A549 (cell line): ENCODE data around the gene PAQR6. TPM values are rescaled to one million over a fixed set of nuclear protein-coding genes. Genes with fewer than 3 reads are reported as not detected.

Experiments used
- ATAC-seq, 2 experiments: fragments of 200-7000 bp in 1 of 2; fragments of >200 bp in 1 of 2; cut with Nextera tagmentation in 1 of 2; cut with Tn5 transposase in 1 of 2; 3 replicates each; pipeline versions ENCODE4 v1.8.0 to v1.9.1; 2018 to 2020; ENCODE audit warnings: mild to moderate bottlenecking in 1 of 2, moderate library complexity in 1 of 2
- CTCF ChIA-PET: fragments of 300-600 bp; sonication (Branson Sonifier 250); formaldehyde crosslinking; extraction: SDS; loops from one replicate; lab custom pipeline; 2021; ENCODE audit warnings: antibody characterized with exemption, inconsistent platforms; lab: Yijun Ruan, JAX
- POLR2A ChIA-PET: fragments of 350-600 bp; formaldehyde crosslinking; extraction: SDS; loops from one replicate; lab custom pipeline; 2021; ENCODE audit warnings: antibody characterized with exemption, inconsistent platforms; lab: Yijun Ruan, JAX
- DNase-seq, 2 experiments: peaks; one replicate each; pipeline versions ENCODE4 v3.0.0 to v3.0.0-alpha.2; 2011 to 2016; ENCODE audit warnings: low read depth in 1 of 2, low spot score in 1 of 2
- FAIRE-seq: peaks from 2 replicates; lab custom pipeline; 2011; peaks lifted over from hg19 to GRCh38; lab: Jason Lieb, UNC
- H3K27ac ChIP-seq, 2 experiments: fragments of >200 bp; sonication (Bioruptor Twin); formaldehyde crosslinking; 3 replicates each; pipeline ENCODE4 v1.5.1; 2016 to 2017
- H3K4me1 ChIP-seq: fragments of >200 bp; sonication (Bioruptor Twin); formaldehyde crosslinking; 3 replicates; pipeline ENCODE4 v1.6.1; 2016
- H3K4me2 ChIP-seq: fragments of >200 bp; sonication (Bioruptor Twin); formaldehyde crosslinking; 3 replicates; pipeline ENCODE4 v1.6.1; 2016
- H3K4me3 ChIP-seq: fragments of >200 bp; sonication (Bioruptor Twin); formaldehyde crosslinking; 3 replicates; pipeline ENCODE4 v1.5.1; 2016
- H3K9me3 ChIP-seq: fragments of >200 bp; sonication (Bioruptor Twin); formaldehyde crosslinking; 3 replicates; pipeline ENCODE4 v1.6.1; 2016
- BCL3 ChIP-seq: fragments of >200 bp; sonication (Bioruptor Twin); formaldehyde crosslinking; IDR thresholded peaks from 3 replicates; pipeline ENCODE4 v1.6.1; 2016
- CEBPB ChIP-seq, 2 experiments: fragments of >200 bp in 1 of 2; sonication (Bioruptor Twin) in 1 of 2; formaldehyde crosslinking in 1 of 2; IDR thresholded peaks; 2 replicates each; pipeline ENCODE4 v1.6.1; 2012 to 2016
- E2F6 ChIP-seq: IDR thresholded peaks from 2 replicates; pipeline ENCODE4 v1.6.1; 2012; ENCODE audit warnings: low read depth, borderline replicate concordance
- EHMT2 ChIP-seq: fragments of 200-600 bp; sonication (generic); IDR thresholded peaks from 2 replicates; pipeline ENCODE4 v1.6.1; 2016; ENCODE audit warnings: antibody characterized with exemption, low read depth, mild to moderate bottlenecking, moderate library complexity
- ELK1 ChIP-seq: fragments of 150-350 bp; IDR thresholded peaks from 2 replicates; pipeline ENCODE4 v1.6.1; 2014; ENCODE audit warnings: low read depth, mild to moderate bottlenecking, low read length
- HDAC2 ChIP-seq: fragments of 200-600 bp; sonication (generic); IDR thresholded peaks from 2 replicates; pipeline ENCODE4 v1.6.1; 2016
- HEYL ChIP-seq: fragments of 250-450 bp; sonication (Bioruptor Pico); IDR thresholded peaks from 2 replicates; pipeline ENCODE4 v1.8.0; 2021; ENCODE audit warnings: mild to moderate bottlenecking, moderate library complexity
- HOXB13 ChIP-seq: fragments of 250-450 bp; sonication (Bioruptor Pico); IDR thresholded peaks from 2 replicates; pipeline ENCODE4 v1.5.0; 2020; ENCODE audit warnings: low read depth, mild to moderate bottlenecking, moderate library complexity
- HOXB5 ChIP-seq: fragments of 250-450 bp; sonication (Bioruptor Pico); IDR thresholded peaks from 2 replicates; pipeline ENCODE4 v1.5.0; 2020; ENCODE audit warnings: mild to moderate bottlenecking, moderate library complexity
- KDM5A ChIP-seq: fragments of 200-600 bp; sonication (generic); IDR thresholded peaks from 2 replicates; pipeline ENCODE4 v1.6.1; 2016; ENCODE audit warnings: antibody characterized with exemption, mild to moderate bottlenecking
- MAFK ChIP-seq: fragments of 450-650 bp; IDR thresholded peaks from 2 replicates; pipeline ENCODE4 v1.6.1; 2014; ENCODE audit not compliant: partially characterized antibody
- MAX ChIP-seq: IDR thresholded peaks from 2 replicates; pipeline ENCODE4 v1.6.1; 2012
- MAZ ChIP-seq: fragments of 150-350 bp; IDR thresholded peaks from 2 replicates; pipeline ENCODE4 v1.6.1; 2014; ENCODE audit warnings: antibody characterized with exemption, low read depth, low read length, borderline replicate concordance
- PBX3 ChIP-seq: IDR thresholded peaks from 2 replicates; pipeline ENCODE4 v1.6.1; 2012
- RAD21 ChIP-seq, 2 experiments: fragments of >200 bp in 1 of 2; sonication (Bioruptor Twin) in 1 of 2; formaldehyde crosslinking in 1 of 2; IDR thresholded peaks in 1 of 2; conservative IDR thresholded peaks in 1 of 2; 2 replicates in 1 of 2; 3 replicates in 1 of 2; pipeline ENCODE4 v1.6.1; 2012 to 2018; ENCODE audit warnings: inconsistent platforms in 1 of 2
- RARB ChIP-seq: fragments of 250-450 bp; sonication (Bioruptor Pico); IDR thresholded peaks from 2 replicates; pipeline ENCODE4 v1.8.0; 2021; ENCODE audit warnings: mild to moderate bottlenecking, moderate library complexity
- RCOR1 ChIP-seq: fragments of 150-350 bp; IDR thresholded peaks from 2 replicates; pipeline ENCODE4 v1.6.1; 2014; ENCODE audit warnings: antibody characterized with exemption, low read length, low read depth
- REST ChIP-seq: fragments of 200-600 bp; sonication (generic); IDR thresholded peaks from 2 replicates; pipeline ENCODE4 v1.6.1; 2016; ENCODE audit warnings: antibody characterized with exemption, mild to moderate bottlenecking, moderate library complexity
- RNF2 ChIP-seq: fragments of 200-600 bp; sonication (generic); IDR thresholded peaks from 2 replicates; pipeline ENCODE4 v1.6.1; 2016; ENCODE audit warnings: low read depth, mild to moderate bottlenecking, antibody characterized with exemption, moderate library complexity, borderline replicate concordance
- SMC3 ChIP-seq: fragments of >200 bp; sonication (Bioruptor Twin); formaldehyde crosslinking; IDR thresholded peaks from 3 replicates; pipeline ENCODE4 v1.6.1; 2018; ENCODE audit warnings: inconsistent platforms
- SREBF2 ChIP-seq: fragments of 450-650 bp; IDR thresholded peaks from 2 replicates; pipeline ENCODE4 v1.6.1; 2014; ENCODE audit warnings: mild to moderate bottlenecking, moderate library complexity
- TFCP2L1 ChIP-seq: fragments of 250-450 bp; sonication (Bioruptor Pico); IDR thresholded peaks from 2 replicates; pipeline ENCODE4 v1.5.0; 2021; ENCODE audit warnings: mild to moderate bottlenecking
- USF2 ChIP-seq: fragments of 450-650 bp; IDR thresholded peaks from 2 replicates; pipeline ENCODE4 v1.6.1; 2014; ENCODE audit warnings: antibody characterized with exemption
- WGBS: methylation state at CpG from one replicate; pipeline ENCODE4 v1.1.6; 2017; ENCODE audit errors: missing lambda C conversion rate; 5-methylcytosine and 5-hydroxymethylcytosine counted together
- polyA plus RNA-seq, 4 experiments: library from polyadenylated mRNA; depleted of rRNA in 3 of 4; stranded (reverse); fragments of >200 nt; fragmentation: RNase III in 1 of 4; extraction: RNeasy Plus Mini Kit Qiagen cat#74134 plus additional on column Dnase treatment in 1 of 4; gene quantifications; 2 replicates in 3 of 4; 3 replicates in 1 of 4; pipeline ENCODE4 v1.2.3, GENCODE V29; 2011 to 2017

The PAQR6 gene
- polyA plus RNA-seq, 2 of the 4 experiments (the other 2 are of a cell fraction): 2.4 to 8.6 TPM

GRCh38 chr1:156286061-156286460 is 38.2 kb upstream of the PAQR6 start:
- Histone ChIP-seq H3K27ac (no peak overlapping the region), H3K4me3 (no peak overlapping the region), H3K9me3 (no peaks in the 10 kb centered on the region), H3K4me1 (peaks cover 16% of the 10 kb centered on the region), H3K4me2 (no peak overlapping the region)
- POLR2A ChIA-PET: interaction anchor here (0.6 kb wide), 1 partner anchor 215 kb away, joined by 3 read pairs; no protein-coding TSS in a partner anchor
- CTCF ChIA-PET: interaction anchor here (1.3 to 1.4 kb wide), 2 partner anchors 49 to 100 kb away, joined by 3 to 4 read pairs; no protein-coding TSS in a partner anchor
- FAIRE-seq (no peak), DNase-seq (no peak), ATAC-seq (no peak)
- no peak for TF ChIP-seq CEBPB (IDR thresholded peaks at IDR 0.05)
- TF ChIP-seq E2F6: no peak
- no peak for TF ChIP-seq RARB (CRISPR knock-in tag)
- TF ChIP-seq MAZ: no peak
- WGBS: 93% methylated on average over 8 of the region's 8 CpGs

GRCh38 chr1:156285437-156285836 is 37.6 kb upstream of the PAQR6 start:
- no peak for ATAC-seq
- ChIA-PET CTCF (interaction anchor here (0.6 to 2.6 kb wide), 5 partner anchors 8 to 140 kb away, joined by 3 to 9 read pairs (median 3); no protein-coding TSS in a partner anchor), POLR2A (no interaction called here)
- no peak for FAIRE-seq
- DNase-seq: no peak
- H3K4me2 ChIP-seq: no peak overlapping the region
- H3K4me1 ChIP-seq: peaks cover 21% of the 10 kb centered on the region
- H3K4me3 ChIP-seq: no peak overlapping the region
- no peaks in the 10 kb centered on the region for H3K9me3 ChIP-seq
- 94% methylated on average over 11 of the region's 21 CpGs for WGBS
- H3K27ac ChIP-seq: no peak overlapping the region
- TF ChIP-seq BCL3: no peak
- TF ChIP-seq MAFK: no peak
- no peak for TF ChIP-seq RAD21 (conservative IDR thresholded peaks at IDR 0.05 in 1 of 2, IDR thresholded peaks at IDR 0.05 in 1 of 2)
- TF ChIP-seq TFCP2L1 (CRISPR knock-in tag): no peak

- TF ChIP-seq SMC3: no peak
- no peak for TF ChIP-seq HOXB13 (CRISPR knock-in tag)
- TF ChIP-seq RCOR1: no peak
- TF ChIP-seq HEYL: no peak
- no peak for TF ChIP-seq RNF2
- TF ChIP-seq USF2: no peak
- TF ChIP-seq HOXB5: no peak
- no peak for TF ChIP-seq RARB (CRISPR knock-in tag)
- no peak for TF ChIP-seq PBX3
- TF ChIP-seq REST: no peak
- TF ChIP-seq MAX: no peak
- no peak for TF ChIP-seq HDAC2
- TF ChIP-seq MAFK: no peak
- TF ChIP-seq KDM5A: no peak
- no peak for TF ChIP-seq EHMT2
- no peak for TF ChIP-seq ELK1
- TF ChIP-seq SREBF2: no peak
- DNase-seq: no peak
- no peak overlapping the region for H3K4me2 ChIP-seq
- ChIA-PET CTCF (interaction anchor here (0.9 to 2.6 kb wide), 6 partner anchors 9 to 194 kb away, joined by 3 to 9 read pairs (median 4); no protein-coding TSS in a partner anchor), POLR2A (no interaction called here)
- 83% methylated on average over 4 of the region's 4 CpGs for WGBS
- no peak overlapping the region for H3K27ac ChIP-seq
- no peaks in the 10 kb centered on the region for H3K9me3 ChIP-seq
- no peak overlapping the region for H3K4me3 ChIP-seq
- no peak for FAIRE-seq
- no peak for ATAC-seq
- peaks cover 21% of the 10 kb centered on the region for H3K4me1 ChIP-seq
Observed at GRCh38 chr1:156284757-156285156, 36.9 kb upstream of the PAQR6 start.
